GM18499 (cell line): Measurements from ENCODE around the gene OPN3.
A peak's percentile ranks its signal among the peaks of the same experiment; 100 is the strongest.

Experiments used
- ATAC-seq: cut with Tn5 transposase; IDR thresholded peaks from one replicate; pipeline ENCODE4 v1.9.1; 2021; ENCODE audit warnings: moderate number of reproducible peaks; ENCODE audit not compliant: insufficient read depth, unreplicated experiment

The OPN3 gene

GRCh38 chr1:241627453-241628259 is 12.5 kb downstream of the OPN3 start:
- ATAC-seq: peak; percentile 51

- ATAC-seq: no peak
Observed at GRCh38 chr1:241624935-241625334, 15.2 kb downstream of the OPN3 start.

GRCh38 chr1:241622669-241623068 is 17.5 kb downstream of the OPN3 start:
- no peak for ATAC-seq

- no peak for ATAC-seq
Observed at GRCh38 chr1:241617426-241617825, 22.7 kb downstream of the OPN3 start.

GRCh38 chr1:241615043-241615974 is 24.9 kb downstream of the OPN3 start:
- no peak for ATAC-seq

GRCh38 chr1:241614572-241614971 is 25.6 kb downstream of the OPN3 start:
- ATAC-seq: no peak

- ATAC-seq: no peak
Observed at GRCh38 chr1:241614144-241614543, 26.0 kb downstream of the OPN3 start.

DNA sequence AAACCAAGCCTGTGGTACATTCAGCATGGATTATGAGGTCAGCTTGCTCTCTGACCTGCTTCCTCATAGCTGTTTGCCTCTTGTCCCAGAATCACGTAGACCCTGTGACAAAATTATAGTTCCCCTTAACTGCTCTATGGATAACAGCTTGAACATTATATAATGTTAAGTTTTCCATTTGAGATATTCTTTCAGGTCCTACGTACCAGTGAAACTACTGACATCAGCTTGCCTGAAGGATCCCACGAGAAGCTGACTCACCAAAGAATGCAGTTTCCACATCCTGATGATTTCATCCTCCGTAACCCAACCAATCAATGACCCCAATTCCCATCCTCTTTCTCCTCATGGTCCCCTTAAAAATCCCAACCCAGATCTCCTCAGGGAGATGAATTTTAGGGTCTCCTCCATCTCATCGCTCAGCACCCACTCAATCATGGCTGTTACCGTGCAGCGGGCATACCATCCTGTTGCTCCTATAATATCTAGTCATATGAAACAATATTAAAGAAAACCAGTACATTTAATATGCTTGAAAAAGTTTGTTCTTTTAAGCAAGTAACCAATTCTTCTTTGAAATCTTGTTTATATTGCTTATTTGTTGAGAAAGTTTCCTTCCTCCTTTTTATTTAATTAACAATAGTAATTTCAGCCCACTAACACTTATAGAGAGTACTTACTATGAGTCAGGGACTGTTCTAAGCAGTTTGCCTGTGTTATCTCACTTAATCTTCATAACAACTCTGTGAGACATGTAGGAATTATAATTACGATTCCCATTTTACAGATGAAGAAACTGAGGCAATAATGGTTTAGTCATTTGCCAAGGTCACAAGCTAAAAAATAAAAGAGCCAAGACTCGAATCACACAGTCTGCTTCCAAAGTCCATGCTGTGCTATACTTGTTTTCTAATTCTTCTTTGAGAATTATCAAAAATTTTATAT is 27.4 kb downstream of the OPN3 start:
- no peak for ATAC-seq

- ATAC-seq: no peak
Observed at GRCh38 chr1:241611736-241612135, 28.4 kb downstream of the OPN3 start.

- peak; percentile 95 for ATAC-seq
Observed at GRCh38 chr1:241611063-241611462, 29.1 kb downstream of the OPN3 start.

- no peak for ATAC-seq
Observed at GRCh38 chr1:241610056-241610815, 29.9 kb downstream of the OPN3 start.

GRCh38 chr1:241608379-241609033 is 31.7 kb downstream of the OPN3 start:
- ATAC-seq: no peak

DNA sequence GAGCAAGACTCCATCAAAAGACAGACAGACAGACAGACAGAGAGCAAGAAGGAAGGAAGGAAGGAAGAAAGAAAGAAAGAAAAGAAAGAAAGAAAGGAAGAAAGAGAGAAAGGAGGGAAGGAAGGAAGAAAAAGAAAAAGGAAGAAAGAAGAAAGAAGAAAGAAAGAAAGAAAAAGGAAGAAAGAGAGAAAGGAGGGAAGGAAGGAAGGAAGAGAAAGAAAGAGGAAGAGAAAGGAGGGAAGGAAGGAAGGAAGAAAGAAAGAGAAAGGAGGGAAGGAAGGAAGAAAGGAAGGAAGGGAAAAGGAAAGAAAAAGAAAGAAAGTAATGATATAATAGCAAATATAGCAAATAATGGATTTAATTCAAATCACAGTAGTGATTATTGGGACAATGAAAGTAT is 32.7 kb downstream of the OPN3 start:
- no peak for ATAC-seq

GRCh38 chr1:241606544-241606943 is 33.6 kb downstream of the OPN3 start:
- ATAC-seq: no peak

DNA sequence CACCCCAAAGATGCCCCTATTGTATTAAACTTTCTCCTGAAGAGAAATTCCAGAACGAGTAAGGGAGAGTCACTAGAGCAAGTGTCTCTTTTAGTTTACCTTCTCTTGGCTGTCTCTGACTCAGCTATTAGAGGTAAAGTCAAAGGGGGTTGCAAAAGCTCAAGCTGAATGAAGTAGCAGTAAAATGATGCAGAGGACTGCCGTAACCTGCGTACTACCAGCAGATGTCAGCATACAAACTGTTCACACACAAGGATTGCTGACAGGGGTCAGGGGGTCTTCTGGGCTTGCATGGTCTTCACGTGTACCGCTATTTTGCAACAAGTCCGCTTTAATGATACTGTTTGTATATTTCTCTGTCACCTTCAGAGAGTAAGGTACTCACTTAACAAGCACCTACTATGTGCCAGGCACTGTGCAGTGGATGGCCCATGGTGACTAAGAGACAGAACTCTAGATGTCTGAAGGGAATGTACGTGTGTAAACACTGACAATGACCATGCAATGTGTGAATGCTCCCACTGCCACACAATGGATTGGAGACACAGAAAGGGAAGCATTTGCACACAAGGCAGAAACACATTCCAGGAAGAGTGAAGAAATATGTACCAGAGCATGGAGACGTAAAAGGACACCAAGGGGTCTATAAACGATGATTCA is 34.9 kb downstream of the OPN3 start:
- ATAC-seq: no peak

- no peak for ATAC-seq
Observed at GRCh38 chr1:241603731-241604245, 36.4 kb downstream of the OPN3 start.

DNA sequence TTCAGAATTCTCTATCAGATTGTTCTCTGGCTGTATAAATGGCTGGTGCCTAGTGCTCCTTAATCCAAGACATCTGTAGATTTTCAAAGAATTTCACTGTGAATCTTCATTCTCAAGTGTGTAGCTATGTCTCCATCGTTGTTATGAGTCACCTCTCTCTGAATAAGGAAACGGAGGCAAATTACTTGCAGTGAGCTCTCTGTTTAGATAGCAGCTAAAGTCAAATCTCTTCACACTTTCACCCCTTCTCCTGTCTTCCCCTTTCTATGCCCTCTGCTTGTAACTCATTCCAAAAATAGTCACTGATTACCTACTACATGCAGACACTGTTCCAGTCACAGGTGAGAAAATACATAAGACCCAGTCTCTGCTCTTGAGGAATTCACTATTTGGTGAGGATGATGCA is 39.7 kb downstream of the OPN3 start:
- ATAC-seq: peak; percentile 86

- no peak for ATAC-seq
Observed at GRCh38 chr1:241598249-241598648, 41.9 kb downstream of the OPN3 start.
